HepG2 (cell line): Measurements from ENCODE around the gene DHRS1. TPM values are rescaled to one million over a fixed set of nuclear protein-coding genes. Genes with fewer than 3 reads are reported as not detected.

Experiments
- AFF4 ChIP-seq: sonication (generic); formaldehyde crosslinking; IDR thresholded peaks from 2 replicates; pipeline ENCODE4 v1.4.0; 2020; ENCODE audit warnings: missing genetic modification reagents
- BRD4 ChIP-seq: sonication (generic); formaldehyde crosslinking; IDR thresholded peaks from 2 replicates; pipeline ENCODE4 v1.4.0; 2020; ENCODE audit warnings: missing genetic modification reagents
- CREB1 ChIP-seq, 2 experiments: fragments of 450-650 bp in 1 of 2; IDR thresholded peaks; 2 replicates each; pipeline ENCODE4 v1.6.1; 2016 to 2017; ENCODE audit warnings: control low read depth in 1 of 2, mild to moderate bottlenecking in 1 of 2, missing compliant biosample characterization in 1 of 2, missing genetic modification characterization in 1 of 2
- DNMT3B ChIP-seq: conservative IDR thresholded peaks from 2 replicates; pipeline ENCODE4 v1.6.1; 2016; ENCODE audit warnings: missing biosample characterization, control low read depth
- FIP1L1 ChIP-seq: fragments of 200-400 bp; formaldehyde crosslinking; IDR thresholded peaks from 2 replicates; pipeline ENCODE4 v1.6.1; 2018; ENCODE audit warnings: low read depth, mild to moderate bottlenecking, low read length, moderate library complexity, borderline replicate concordance; ENCODE audit not compliant: insufficient read depth
- FOXM1 ChIP-seq: sonication (generic); formaldehyde crosslinking; IDR thresholded peaks from 2 replicates; pipeline ENCODE4 v1.5.0; 2020; ENCODE audit warnings: missing genetic modification reagents
- GABPB1 ChIP-seq: IDR thresholded peaks from 2 replicates; pipeline ENCODE4 v1.6.1; 2016; ENCODE audit warnings: mild to moderate bottlenecking, missing genetic modification reagents, moderate library complexity, missing compliant biosample characterization
- GMEB2 ChIP-seq: IDR thresholded peaks from 2 replicates; pipeline ENCODE4 v1.6.1; 2016; ENCODE audit warnings: missing biosample characterization, missing genetic modification reagents, low read depth
- PAX8 ChIP-seq: sonication (generic); formaldehyde crosslinking; IDR thresholded peaks from 2 replicates; pipeline ENCODE4 v1.8.0; 2022; ENCODE audit warnings: mild to moderate bottlenecking, missing genetic modification reagents, borderline replicate concordance
- RFXANK ChIP-seq: IDR thresholded peaks from 2 replicates; pipeline ENCODE4 v1.6.1; 2016
- ZBTB38 ChIP-seq: sonication (generic); formaldehyde crosslinking; IDR thresholded peaks from 2 replicates; pipeline ENCODE4 v1.5.1; 2020; ENCODE audit warnings: mild to moderate bottlenecking, missing genetic modification reagents
- ZNF275 ChIP-seq: sonication (generic); formaldehyde crosslinking; IDR thresholded peaks from 2 replicates; pipeline ENCODE4 v1.8.0; 2022; ENCODE audit warnings: missing genetic modification reagents, mild to moderate bottlenecking, inconsistent platforms, borderline replicate concordance
- ZNF367 ChIP-seq: sonication (generic); formaldehyde crosslinking; IDR thresholded peaks from 2 replicates; pipeline ENCODE4 v1.4.0; 2020; ENCODE audit warnings: missing genetic modification reagents, borderline replicate concordance
- ZNF44 ChIP-seq: sonication (generic); formaldehyde crosslinking; IDR thresholded peaks from 2 replicates; pipeline ENCODE4 v1.5.1; 2020; ENCODE audit warnings: mild to moderate bottlenecking, missing genetic modification reagents
- ZNF451 ChIP-seq: sonication (generic); formaldehyde crosslinking; IDR thresholded peaks from 2 replicates; pipeline ENCODE4 v1.5.0; 2020; ENCODE audit warnings: mild to moderate bottlenecking, missing genetic modification reagents
- ZNF570 ChIP-seq: sonication (generic); formaldehyde crosslinking; IDR thresholded peaks from 2 replicates; pipeline ENCODE4 v1.4.0; 2020; ENCODE audit warnings: mild to moderate bottlenecking, missing genetic modification reagents, borderline replicate concordance
- ZNF614 ChIP-seq: IDR thresholded peaks from 2 replicates; pipeline ENCODE4 v1.6.1; 2018; ENCODE audit warnings: missing biosample characterization, missing genetic modification reagents, inconsistent platforms, borderline replicate concordance
- ZNF746 ChIP-seq: sonication (generic); formaldehyde crosslinking; IDR thresholded peaks from 2 replicates; pipeline ENCODE4 v1.8.0; 2022; ENCODE audit warnings: mild to moderate bottlenecking, missing genetic modification reagents
- ZNF879 ChIP-seq: sonication (generic); formaldehyde crosslinking; IDR thresholded peaks from 2 replicates; pipeline ENCODE4 v1.8.1; 2023; ENCODE audit warnings: missing genetic modification reagents
- polyA plus RNA-seq, 8 experiments: library from polyadenylated mRNA; depleted of rRNA in 3 of 8; stranded (reverse) in 7 of 8; unstranded in 1 of 8; fragments of >200 nt; fragmentation: Illumina TruSeq in 4 of 8; extraction: Trizol in 4 of 8; gene quantifications; 2 replicates each; pipeline versions ENCODE4 v1.2.1 to v1.2.3, GENCODE V29; 2011 to 2016; ENCODE audit warnings: low read depth in 4 of 8, missing spikeins in 1 of 8, mixed read lengths in 1 of 8; ENCODE audit not compliant: insufficient read depth in 1 of 8
- total RNA-seq, 5 experiments: library from RNA; depleted of rRNA; stranded (reverse); fragments of >200 nt; fragmentation: Illumina TruSeq; extraction: Trizol; gene quantifications; 2 replicates each; pipeline ENCODE4 v1.2.3, GENCODE V29; 2016; ENCODE audit warnings: low read depth in 1 of 5

DHRS1 gene
- total and polyA plus RNA-seq, 2 of the 13 experiments (the other 11 are each of a cell fraction or from before 2014, with no cell fraction given), result 49.8 to 60.8 TPM

GRCh38 chr14:24307575-24308341 lies 8.2 kb upstream of the DHRS1 start, which contains the start of gene CIDEB (continued):
- TF ChIP-seq AFF4 (0 out of 2 replicates have a peak, but pooled peaks have one; percentile 12), DNMT3B (peak; percentile 96), ZNF275 (CRISPR knock-in tag) (no peak), ZNF44 (CRISPR knock-in tag) (peak; percentile 97), PAX8 (CRISPR knock-in tag) (no peak), ZNF451 (peak; percentile 94), ZBTB38 (peak; percentile 71; the same call in 1 of the 2 replicates), GABPB1 (CRISPR knock-in tag) (peak; percentile 59; the same call in 1 of the 2 replicates), ZNF746 (no peak), ZNF367 (CRISPR knock-in tag) (no peak), ZNF570 (CRISPR knock-in tag) (peak; percentile 66; the same call in 1 of the 2 replicates), BRD4 (no peak; the same call in 1 of the 2 replicates), ZNF879 (CRISPR knock-in tag) (no peak), RFXANK (CRISPR knock-in tag) (no peak; the same call in 1 of the 2 replicates), FOXM1 (CRISPR knock-in tag) (no peak), FIP1L1 (0 out of 2 replicates have a peak, but pooled peaks have one; percentile 41), CREB1 (IDR thresholded peaks at IDR 0.05) (peak; percentile 65), CREB1 (CRISPR knock-in tag; IDR thresholded peaks at IDR 0.05) (no peak), GMEB2 (CRISPR knock-in tag) (no peak), ZNF614 (CRISPR knock-in tag) (peak; percentile 98)
